ENCODE data around the gene IDH3G. TPM values are rescaled to one million over a fixed set of nuclear protein-coding genes. Genes with fewer than 3 reads are reported as not detected.

The IDH3G gene
- total and polyA plus RNA-seq, 2 donors (not counting 1 experiment from before 2014, with no cell fraction given): 44.6 to 55.7 TPM

DNA sequence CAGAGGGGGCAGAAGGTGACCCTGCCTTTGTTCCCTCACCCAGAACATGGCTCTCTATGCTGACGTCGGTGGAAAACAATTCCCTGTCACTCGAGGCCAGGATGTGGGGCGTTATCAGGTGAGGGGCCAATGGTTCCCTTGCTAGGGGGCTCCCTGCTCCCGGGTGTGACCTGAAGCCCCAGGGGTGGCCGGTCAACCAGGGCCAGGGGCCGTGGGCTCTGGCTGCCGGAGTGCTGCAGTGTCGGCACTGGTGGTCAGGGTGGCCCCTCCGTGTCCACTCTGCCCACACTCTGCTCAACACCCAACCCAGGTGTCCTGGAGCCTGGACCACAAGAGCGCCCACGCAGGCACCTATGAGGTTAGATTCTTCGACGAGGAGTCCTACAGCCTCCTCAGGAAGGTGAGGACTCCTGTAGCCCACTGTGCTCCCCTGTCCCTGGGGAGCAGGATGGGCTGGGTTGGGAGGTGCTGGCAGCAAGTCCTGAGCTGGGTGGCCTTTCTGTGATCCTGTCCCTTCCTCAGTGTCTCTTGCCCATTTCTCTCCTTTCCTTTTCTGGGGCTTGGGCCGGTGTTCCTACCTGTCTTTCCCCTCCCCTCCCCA lies 3.3 kb upstream of the IDH3G start:
- Histone ChIP-seq H3K9ac (ENCODE audit: insufficient read depth, low read length) (no peak overlapping the region), H3K4me3 (replicated peaks in 1 of 4; ENCODE audit: control extremely low read depth in 1 of 4, insufficient read depth in 1 of 4, low read depth in 3 of 4, low read length in 4 of 4) (no peak overlapping the region), H3K36me3 (ENCODE audit: control insufficient read depth, insufficient read depth, low read length) (peaks cover 8% of the 10 kb centered on the region), H3K27me3 (ENCODE audit: control insufficient read depth, insufficient read depth, low read length) (no peaks in the 10 kb centered on the region), H2AFZ (ENCODE audit: low read length) (no peak overlapping the region), H3K27ac (ENCODE audit: insufficient read depth, low read length) (no peak overlapping the region), H3K4me2 (ENCODE audit: extremely low read depth, insufficient read depth, low read length) (no peak overlapping the region), H3K79me2 (ENCODE audit: control insufficient read depth, insufficient read depth, low read length) (peaks cover 30% of the 10 kb centered on the region), H3K4me1 (ENCODE audit: control insufficient read depth, extremely low read depth, insufficient read depth, low read length) (peaks cover 7% of the 10 kb centered on the region), H3K9me3 (ENCODE audit: control insufficient read depth, insufficient read depth, low read depth, low read length) (no peaks in the 10 kb centered on the region), H4K20me1 (ENCODE audit: control insufficient read depth, extremely low read depth, insufficient read depth, low read length) (no peaks in the 10 kb centered on the region)
- no peak for DNase-seq (ENCODE audit: low read depth in 2 of 2)
- TF ChIP-seq, protein P1, sequence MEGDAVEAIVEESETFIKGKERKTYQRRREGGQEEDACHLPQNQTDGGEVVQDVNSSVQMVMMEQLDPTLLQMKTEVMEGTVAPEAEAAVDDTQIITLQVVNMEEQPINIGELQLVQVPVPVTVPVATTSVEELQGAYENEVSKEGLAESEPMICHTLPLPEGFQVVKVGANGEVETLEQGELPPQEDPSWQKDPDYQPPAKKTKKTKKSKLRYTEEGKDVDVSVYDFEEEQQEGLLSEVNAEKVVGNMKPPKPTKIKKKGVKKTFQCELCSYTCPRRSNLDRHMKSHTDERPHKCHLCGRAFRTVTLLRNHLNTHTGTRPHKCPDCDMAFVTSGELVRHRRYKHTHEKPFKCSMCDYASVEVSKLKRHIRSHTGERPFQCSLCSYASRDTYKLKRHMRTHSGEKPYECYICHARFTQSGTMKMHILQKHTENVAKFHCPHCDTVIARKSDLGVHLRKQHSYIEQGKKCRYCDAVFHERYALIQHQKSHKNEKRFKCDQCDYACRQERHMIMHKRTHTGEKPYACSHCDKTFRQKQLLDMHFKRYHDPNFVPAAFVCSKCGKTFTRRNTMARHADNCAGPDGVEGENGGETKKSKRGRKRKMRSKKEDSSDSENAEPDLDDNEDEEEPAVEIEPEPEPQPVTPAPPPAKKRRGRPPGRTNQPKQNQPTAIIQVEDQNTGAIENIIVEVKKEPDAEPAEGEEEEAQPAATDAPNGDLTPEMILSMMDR (conservative IDR thresholded peaks at IDR 0.05 in 1 of 2, IDR thresholded peaks at IDR 0.05 in 1 of 2; ENCODE audit: low read depth in 1 of 2, low read length in 2 of 2): no peak
- no peak for TF ChIP-seq EZH2 (IDR thresholded peaks at IDR 0.05; ENCODE audit: low read length, missing control alignments)

DNA sequence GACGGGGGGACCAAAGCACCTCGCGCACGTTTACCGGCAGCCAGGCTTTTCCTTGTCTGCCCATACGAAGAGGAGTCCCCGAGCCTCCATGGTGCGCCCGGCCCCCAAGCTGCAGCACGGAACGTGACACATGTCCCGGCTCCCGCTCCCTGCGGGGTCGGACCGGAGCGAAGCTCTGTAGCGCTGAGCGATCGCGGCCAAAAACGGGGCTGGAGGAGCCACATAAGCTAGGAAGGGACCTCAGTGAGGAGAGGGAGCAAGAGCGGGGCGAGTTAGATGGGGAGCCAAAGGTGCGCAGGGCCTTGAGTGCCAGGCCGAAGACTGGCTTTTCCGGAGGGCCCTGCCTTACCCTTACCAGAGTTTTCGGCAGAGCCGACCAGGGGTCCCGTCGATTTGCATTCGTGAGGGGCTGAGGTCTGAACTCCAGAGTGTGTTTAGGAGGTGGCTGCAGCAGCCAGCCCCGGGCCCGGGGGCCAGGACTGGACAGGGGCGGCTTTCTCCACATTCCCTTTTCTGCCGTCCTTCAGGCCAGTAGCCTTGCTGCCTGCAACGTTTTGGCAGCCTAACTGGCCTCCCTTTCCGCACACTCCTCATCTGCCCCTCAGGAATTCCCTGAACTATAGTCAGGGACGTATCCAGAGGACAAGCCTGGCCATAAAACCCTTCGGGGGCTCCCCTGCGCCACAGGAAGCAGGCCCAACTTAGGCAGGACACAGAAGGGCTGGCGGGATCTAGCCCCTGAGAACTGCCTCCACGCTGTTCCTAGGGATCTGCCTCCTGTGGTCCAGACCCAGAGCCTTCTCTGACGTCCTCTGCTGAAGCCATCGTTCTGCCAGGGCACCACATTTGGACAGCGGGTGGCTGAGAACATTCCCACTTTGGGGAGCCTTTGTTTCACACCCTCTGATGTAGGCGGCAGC lies 982 bp upstream of the IDH3G start:
- peaks cover 7% of the 10 kb centered on the region for H3K4me1 ChIP-seq (ENCODE audit: control insufficient read depth, extremely low read depth, insufficient read depth, low read length)
- H3K36me3 ChIP-seq (ENCODE audit: control insufficient read depth, insufficient read depth, low read length): peaks cover 8% of the 10 kb centered on the region
- no peak overlapping the region for H2AFZ ChIP-seq (ENCODE audit: low read length)
- H3K4me2 ChIP-seq (ENCODE audit: extremely low read depth, insufficient read depth, low read length): peak overlapping the region; percentile 87
- H3K27ac ChIP-seq (ENCODE audit: insufficient read depth, low read length): peak overlapping the region; percentile 96
- peaks cover 44% of the 10 kb centered on the region for H3K79me2 ChIP-seq (ENCODE audit: control insufficient read depth, insufficient read depth, low read length)
- no peaks in the 10 kb centered on the region for H3K9me3 ChIP-seq (ENCODE audit: control insufficient read depth, insufficient read depth, low read depth, low read length)
- H3K9ac ChIP-seq (ENCODE audit: insufficient read depth, low read length): peak overlapping the region; percentile 79
- no peaks in the 10 kb centered on the region for H4K20me1 ChIP-seq (ENCODE audit: control insufficient read depth, extremely low read depth, insufficient read depth, low read length)
- H3K4me3 ChIP-seq (replicated peaks in 1 of 4; ENCODE audit: control extremely low read depth in 1 of 4, insufficient read depth in 1 of 4, low read depth in 3 of 4, low read length in 4 of 4): peak overlapping the region; percentile 57 to 72 (median 69)
- no peak for TF ChIP-seq EZH2 (IDR thresholded peaks at IDR 0.05; ENCODE audit: low read length, missing control alignments)
- TF ChIP-seq, protein P1 (conservative IDR thresholded peaks at IDR 0.05 in 1 of 2, IDR thresholded peaks at IDR 0.05 in 1 of 2; ENCODE audit: low read depth in 1 of 2, low read length in 2 of 2): no peak
- no peaks in the 10 kb centered on the region for H3K27me3 ChIP-seq (ENCODE audit: control insufficient read depth, insufficient read depth, low read length)
- DNase-seq (ENCODE audit: low read depth in 2 of 2): peak in 1 of 2 donors; percentile 12

DNA sequence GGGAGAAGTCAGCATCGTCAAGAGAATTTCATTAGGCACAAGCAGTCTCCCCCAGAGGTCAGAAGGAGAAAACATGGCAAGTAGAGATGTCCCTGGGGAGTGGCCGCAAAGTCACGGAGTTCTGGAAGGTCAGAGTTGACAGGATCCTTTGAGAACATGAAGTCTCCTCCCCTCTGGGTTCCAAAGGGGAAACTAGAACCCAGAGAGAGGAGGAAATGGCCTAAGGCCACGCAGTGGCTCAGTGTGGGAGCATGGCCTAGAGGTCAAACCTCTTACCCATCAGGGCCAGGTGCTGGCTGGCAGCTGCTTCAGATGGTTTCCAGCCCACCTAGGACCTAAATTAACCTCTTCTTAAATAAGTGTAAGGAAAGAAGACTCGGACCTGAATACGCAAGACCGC lies 884 bp downstream of the IDH3G start:
- Histone ChIP-seq H3K9ac (ENCODE audit: insufficient read depth, low read length) (peak overlapping the region; percentile 98), H3K27ac (ENCODE audit: insufficient read depth, low read length) (peak overlapping the region; percentile 96), H3K27me3 (ENCODE audit: control insufficient read depth, insufficient read depth, low read length) (no peaks in the 10 kb centered on the region), H3K79me2 (ENCODE audit: control insufficient read depth, insufficient read depth, low read length) (peaks cover 44% of the 10 kb centered on the region), H2AFZ (ENCODE audit: low read length) (no peak overlapping the region), H3K4me2 (ENCODE audit: extremely low read depth, insufficient read depth, low read length) (peak overlapping the region; percentile 53), H3K4me1 (ENCODE audit: control insufficient read depth, extremely low read depth, insufficient read depth, low read length) (peaks cover 7% of the 10 kb centered on the region), H3K36me3 (ENCODE audit: control insufficient read depth, insufficient read depth, low read length) (peaks cover 6% of the 10 kb centered on the region), H3K4me3 (replicated peaks in 1 of 4; ENCODE audit: control extremely low read depth in 1 of 4, insufficient read depth in 1 of 4, low read depth in 3 of 4, low read length in 4 of 4) (peak overlapping the region; percentile 58 to 73 (median 69)), H4K20me1 (ENCODE audit: control insufficient read depth, extremely low read depth, insufficient read depth, low read length) (no peaks in the 10 kb centered on the region), H3K9me3 (ENCODE audit: control insufficient read depth, insufficient read depth, low read depth, low read length) (no peaks in the 10 kb centered on the region)
- DNase-seq (ENCODE audit: low read depth in 2 of 2): no peak
- TF ChIP-seq EZH2 (IDR thresholded peaks at IDR 0.05; ENCODE audit: low read length, missing control alignments): no peak

All from fibroblast of lung (primary cell).